ENCODE measurements around the gene CAPN7. TPM values are rescaled to one million over a fixed set of nuclear protein-coding genes. Genes with fewer than 3 reads are reported as not detected.

The CAPN7 gene
- polyA plus RNA-seq, 1 experiment, result 12.9 TPM

DNA sequence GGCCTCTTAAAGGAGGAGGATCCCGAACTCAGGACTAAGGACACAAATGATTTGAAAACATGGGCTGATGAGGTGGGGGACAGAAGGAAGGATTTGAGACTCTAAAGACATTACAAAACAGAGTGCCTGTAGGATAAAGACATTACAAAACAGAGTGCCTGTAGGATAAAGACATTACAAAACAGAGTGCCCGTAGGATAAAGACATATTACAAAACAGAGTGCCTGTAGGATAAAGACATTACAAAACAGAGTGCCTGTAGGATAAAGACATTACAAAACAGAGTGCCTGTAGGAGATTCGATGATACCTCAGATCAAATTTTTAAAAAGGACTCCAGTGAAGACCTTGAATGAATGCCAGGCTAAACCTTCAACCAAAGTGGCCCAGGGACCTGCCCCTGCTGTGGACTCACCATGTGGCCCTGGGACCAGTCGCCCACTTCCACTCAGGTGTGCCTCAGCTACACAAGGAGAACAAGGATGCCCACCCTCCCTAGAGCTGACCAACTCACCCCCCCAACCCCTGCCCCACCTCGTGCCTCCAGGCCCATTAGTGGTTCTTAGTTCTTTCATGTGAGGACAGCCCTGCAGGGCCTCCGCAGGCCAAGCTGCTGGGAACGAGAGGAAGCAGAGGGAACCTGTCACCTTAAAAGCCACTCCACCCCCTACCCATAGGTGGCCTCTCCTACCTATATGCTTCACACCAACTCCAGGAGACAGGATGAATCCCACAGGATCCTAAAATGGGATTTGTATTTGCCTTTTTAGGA, 66.6 kb downstream of the CAPN7 start:
- DNase-seq (ENCODE audit: low read depth), result no peak
- H3K27me3 ChIP-seq (ENCODE audit: control insufficient read depth, insufficient read depth, low read length), result no peaks in the 10 kb centered on the region
- H3K4me3 ChIP-seq (ENCODE audit: low read depth, low read length), result no peak overlapping the region
- TF ChIP-seq CTCF (IDR thresholded peaks at IDR 0.05; ENCODE audit: insufficient read depth, low read depth, low read length), result no peak
- ChIA-PET CTCF (interaction anchor here (0.6 to 1.1 kb wide), 2 partner anchors 61 to 1035 kb away, joined by 3 read pairs; no protein-coding TSS in a partner anchor), POLR2A (no interaction called here)
- no peaks in the 10 kb centered on the region for H3K36me3 ChIP-seq (ENCODE audit: control insufficient read depth, insufficient read depth, low read length)

DNA sequence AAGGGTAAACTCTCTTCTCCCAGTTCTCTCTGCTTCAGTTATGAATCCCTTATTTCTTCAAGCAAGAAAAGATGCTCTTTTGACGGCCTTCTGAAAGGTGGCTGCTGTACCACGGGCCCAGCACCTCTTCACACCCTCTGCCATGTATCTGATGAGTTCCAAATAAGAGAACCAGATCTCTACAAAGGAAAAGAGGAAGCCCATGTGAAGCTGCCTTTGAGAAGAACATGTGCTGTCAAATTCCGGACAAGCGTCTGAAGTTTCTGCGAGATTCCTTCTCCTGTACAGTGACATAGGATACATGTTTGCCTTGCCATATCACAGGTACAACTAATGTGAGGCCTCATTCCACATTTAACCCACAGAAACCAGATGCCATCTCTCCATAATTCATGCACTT, 67.2 kb downstream of the CAPN7 start:
- Histone ChIP-seq H3K36me3 (ENCODE audit: control insufficient read depth, insufficient read depth, low read length) (no peaks in the 10 kb centered on the region), H3K4me3 (ENCODE audit: low read depth, low read length) (no peak overlapping the region), H3K27me3 (ENCODE audit: control insufficient read depth, insufficient read depth, low read length) (no peaks in the 10 kb centered on the region)
- ChIA-PET CTCF (interaction anchor here (0.6 to 1.1 kb wide), 4 partner anchors 10 to 1034 kb away, joined by 3 read pairs; no protein-coding TSS in a partner anchor), POLR2A (no interaction called here)
- DNase-seq (ENCODE audit: low read depth), result no peak
- TF ChIP-seq CTCF (IDR thresholded peaks at IDR 0.05; ENCODE audit: insufficient read depth, low read depth, low read length), result no peak

- DNase-seq (ENCODE audit: low read depth), result no peak
- Histone ChIP-seq H3K27me3 (ENCODE audit: control insufficient read depth, insufficient read depth, low read length) (no peaks in the 10 kb centered on the region), H3K4me3 (ENCODE audit: low read depth, low read length) (no peak overlapping the region), H3K36me3 (ENCODE audit: control insufficient read depth, insufficient read depth, low read length) (no peaks in the 10 kb centered on the region)
- ChIA-PET CTCF (interaction anchor here (0.6 to 1.6 kb wide), 3 partner anchors 8 to 103 kb away, joined by 4 to 5 read pairs (median 5); no protein-coding TSS in a partner anchor), POLR2A (no interaction called here)
- TF ChIP-seq CTCF (IDR thresholded peaks at IDR 0.05; ENCODE audit: insufficient read depth, low read depth, low read length), result no peak
These were observed 70.1 kb downstream of the CAPN7 start for GRCh38 chr3:15276028-15276724.

- Histone ChIP-seq H3K27me3 (ENCODE audit: control insufficient read depth, insufficient read depth, low read length) (no peaks in the 10 kb centered on the region), H3K36me3 (ENCODE audit: control insufficient read depth, insufficient read depth, low read length) (no peaks in the 10 kb centered on the region), H3K4me3 (ENCODE audit: low read depth, low read length) (no peak overlapping the region)
- no peak for DNase-seq (ENCODE audit: low read depth)
- POLR2A ChIA-PET, result no interaction called here
- no peak for TF ChIP-seq CTCF (IDR thresholded peaks at IDR 0.05; ENCODE audit: insufficient read depth, low read depth, low read length)
- CTCF ChIA-PET, result interaction anchor here (5.6 kb wide), 1 partner anchor 10 kb away, joined by 38 read pairs; no protein-coding TSS in a partner anchor
These were observed 71.9 kb downstream of the CAPN7 start for GRCh38 chr3:15277861-15278500.

- no peak for TF ChIP-seq CTCF (IDR thresholded peaks at IDR 0.05; ENCODE audit: insufficient read depth, low read depth, low read length)
- ChIA-PET POLR2A (no interaction called here), CTCF (interaction anchor here (1.1 to 5.6 kb wide), 3 partner anchors 8 to 11 kb away, joined by 3 to 38 read pairs (median 4); no protein-coding TSS in a partner anchor)
- Histone ChIP-seq H3K27me3 (ENCODE audit: control insufficient read depth, insufficient read depth, low read length) (no peaks in the 10 kb centered on the region), H3K4me3 (ENCODE audit: low read depth, low read length) (no peak overlapping the region), H3K36me3 (ENCODE audit: control insufficient read depth, insufficient read depth, low read length) (no peaks in the 10 kb centered on the region)
- DNase-seq (ENCODE audit: low read depth), result no peak
These were observed 73.2 kb downstream of the CAPN7 start for GRCh38 chr3:15279205-15279604.
